MV-4-11 (cell line): Measurements from ENCODE around the gene CNTFR.
"Not testable (repeated sequence)": the region's sequence is repeated elsewhere in the genome, so short reads cannot be mapped to it uniquely, and the experiment has no call there.

Source experiments
- DNase-seq: peaks from one replicate; lab custom pipeline; 2025; lab: John Stamatoyannopoulos, UW

Gene CNTFR

GRCh38 chr9:34554211-34555001 lies 35.1 kb downstream of the CNTFR start:
- DNase-seq = no peak

GRCh38 chr9:34553511-34554021 lies 36.0 kb downstream of the CNTFR start:
- no peak for DNase-seq

DNA sequence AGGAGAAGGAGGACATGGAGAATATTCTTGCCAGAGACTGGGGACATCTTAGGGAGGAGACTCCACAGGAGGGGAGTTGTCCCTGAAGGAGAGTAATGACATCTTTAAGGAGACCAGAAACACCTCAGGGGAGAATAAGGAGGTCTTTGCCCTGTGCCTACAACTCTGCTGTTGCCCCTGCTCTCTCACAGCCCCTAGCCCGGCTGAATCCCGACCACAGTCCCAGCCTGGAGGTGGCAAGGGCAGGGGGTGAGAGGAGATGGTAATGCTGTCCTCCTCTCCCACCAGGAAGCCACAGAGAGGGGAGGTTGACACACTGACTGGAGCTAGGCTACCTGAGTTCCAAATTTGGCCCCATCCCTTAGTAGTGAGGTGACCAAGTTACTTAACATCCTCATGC lies 36.5 kb downstream of the CNTFR start:
- DNase-seq = no peak

GRCh38 chr9:34552606-34552981 lies 36.9 kb downstream of the CNTFR start:
- DNase-seq = no peak

DNA sequence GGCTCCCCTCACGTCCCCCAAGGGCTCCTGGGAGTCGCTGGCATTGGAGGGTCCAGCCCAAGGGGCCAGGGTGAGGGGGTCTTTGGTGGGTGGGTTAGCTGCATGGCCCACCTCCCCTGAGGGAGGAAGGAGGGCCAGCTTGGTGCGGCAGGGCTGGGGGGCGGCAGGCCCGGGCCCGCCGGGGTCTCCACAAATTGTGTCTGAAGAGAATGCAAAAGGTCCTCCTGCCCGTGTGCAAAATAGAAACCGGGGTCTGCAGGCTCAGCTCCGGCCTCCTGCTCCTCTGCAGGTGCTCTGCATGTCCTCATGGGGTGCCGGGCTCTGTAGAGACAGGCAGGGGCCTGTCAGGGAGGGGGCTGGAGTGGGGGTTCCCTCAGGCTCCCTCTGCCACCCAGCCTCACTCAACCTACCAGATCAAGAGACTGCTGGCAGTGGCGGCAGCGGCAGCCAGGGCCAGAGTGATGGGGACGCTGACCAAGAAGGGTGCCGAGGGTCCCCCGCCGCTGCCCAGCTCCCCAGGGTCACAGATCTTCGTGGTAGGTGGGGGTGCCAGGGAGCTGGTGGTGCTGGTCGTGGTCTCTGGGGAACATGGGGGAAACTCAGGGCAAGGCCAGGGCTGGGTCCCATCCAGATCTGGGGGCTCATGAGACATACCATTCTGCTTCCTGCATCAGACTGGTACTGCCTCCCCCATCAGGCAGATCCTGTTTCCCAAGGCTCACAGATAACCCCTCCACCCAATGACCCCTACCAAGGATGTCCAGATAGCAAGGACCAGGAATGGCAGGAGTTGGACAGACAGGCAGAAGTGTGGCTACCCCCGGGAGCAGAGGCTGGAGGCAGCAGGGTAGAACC lies 37.5 kb downstream of the CNTFR start:
- DNase-seq = no peak

GRCh38 chr9:34550681-34551270 lies 38.7 kb downstream of the CNTFR start:
- DNase-seq = no peak

GRCh38 chr9:34550016-34550680 lies 39.4 kb downstream of the CNTFR start:
- no peak for DNase-seq

GRCh38 chr9:34549407-34549732 lies 40.2 kb downstream of the CNTFR start:
- no peak for DNase-seq

GRCh38 chr9:34547960-34548611 lies 41.4 kb downstream of the CNTFR start:
- DNase-seq = no peak

DNA sequence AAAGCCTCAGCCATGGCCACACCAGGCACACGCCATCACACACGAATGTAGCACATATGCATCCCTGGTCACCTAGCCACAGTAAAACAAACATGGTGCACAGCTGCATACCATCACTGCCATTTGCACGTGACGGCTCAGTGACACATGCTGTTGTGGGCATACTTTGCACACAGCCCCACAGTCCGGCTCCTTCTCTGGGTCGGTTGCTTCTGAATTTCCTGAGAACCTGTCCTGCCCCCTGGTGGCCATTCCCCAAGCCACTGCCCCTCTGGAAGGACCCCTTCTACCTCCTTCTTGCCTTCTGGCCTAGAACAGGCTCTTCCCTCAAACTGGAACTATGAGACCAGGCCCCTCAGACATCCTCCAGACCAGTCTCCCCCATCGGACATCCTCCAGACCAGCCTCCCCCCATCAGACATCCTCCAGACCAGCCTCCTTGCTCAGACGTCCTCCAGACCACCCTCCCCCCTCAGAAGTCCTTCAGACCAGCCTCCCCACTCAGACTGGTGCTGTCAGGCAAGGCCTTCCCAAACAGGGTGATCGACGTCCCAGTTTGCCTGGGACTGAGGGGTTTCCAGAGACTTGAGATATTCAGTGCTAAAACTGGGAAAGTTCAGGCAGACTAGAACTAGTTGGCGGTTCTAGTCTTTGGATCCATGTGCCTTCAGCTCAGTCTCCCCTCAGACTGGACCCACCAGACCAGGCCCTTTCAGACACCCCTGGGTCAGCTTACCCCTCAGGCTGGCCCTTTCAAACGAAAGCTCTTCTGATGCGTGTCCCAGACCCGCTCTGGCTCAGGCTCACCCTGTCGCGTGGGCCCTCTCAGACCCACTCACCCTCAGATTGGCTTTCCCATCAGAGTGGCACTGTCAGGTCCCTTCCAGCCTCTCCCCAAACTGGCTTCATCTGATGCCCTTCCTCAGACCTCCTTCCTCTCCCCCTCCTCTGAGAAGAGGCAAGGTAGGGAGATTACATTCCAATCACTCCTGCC lies 42.4 kb downstream of the CNTFR start:
- peak; percentile 78 for DNase-seq

- no peak for DNase-seq
Measured at GRCh38 chr9:34546102-34546833, 43.3 kb downstream of the CNTFR start.

- no peak for DNase-seq
Measured at GRCh38 chr9:34545497-34545896, 44.0 kb downstream of the CNTFR start.

- DNase-seq = no peak
Measured at GRCh38 chr9:34544035-34544434, 45.5 kb downstream of the CNTFR start.

DNA sequence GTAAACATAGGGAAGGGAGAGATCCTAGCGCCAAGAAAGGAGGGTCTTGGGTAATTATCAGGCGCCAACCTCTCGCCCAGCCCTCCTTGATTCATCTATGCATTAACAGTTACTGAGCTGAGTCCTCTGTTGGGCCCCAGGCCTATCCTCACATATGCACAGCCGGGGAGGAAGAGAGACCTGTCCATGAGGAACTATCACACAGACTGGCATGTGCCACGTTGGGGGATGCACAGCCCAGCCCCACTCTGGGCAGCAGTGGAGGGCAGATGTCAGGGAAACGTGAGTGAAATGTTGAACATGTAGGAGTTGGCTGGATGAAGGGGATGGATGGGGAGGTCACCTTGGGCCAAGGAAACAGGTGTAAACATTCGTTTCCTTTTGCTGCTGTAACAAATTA lies 48.0 kb downstream of the CNTFR start:
- no peak for DNase-seq

DNA sequence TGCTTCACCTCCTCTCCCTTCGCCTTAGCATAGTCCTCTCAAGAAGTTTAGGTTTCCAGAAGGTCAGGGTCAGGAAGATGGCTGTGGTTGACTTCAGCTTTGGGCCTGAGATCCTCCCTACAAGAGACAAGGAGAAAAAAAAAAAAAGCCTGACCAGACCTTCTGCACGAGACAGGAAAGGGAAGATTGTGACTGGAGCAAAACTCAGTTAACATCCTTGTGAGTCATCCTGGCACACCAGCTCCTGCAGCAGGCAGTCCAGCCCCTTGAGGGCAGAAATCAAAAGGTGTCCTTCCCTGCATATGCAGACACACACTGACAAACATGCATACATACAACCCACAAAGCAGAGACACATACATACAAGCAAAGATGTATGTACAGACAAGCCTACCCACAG lies 48.7 kb downstream of the CNTFR start:
- DNase-seq = peak; percentile 48

GRCh38 chr9:34536685-34537084 lies 52.8 kb downstream of the CNTFR start:
- no peak for DNase-seq

GRCh38 chr9:34532041-34532440 lies 57.5 kb downstream of the CNTFR start:
- DNase-seq = not testable (repeated sequence)

DNA sequence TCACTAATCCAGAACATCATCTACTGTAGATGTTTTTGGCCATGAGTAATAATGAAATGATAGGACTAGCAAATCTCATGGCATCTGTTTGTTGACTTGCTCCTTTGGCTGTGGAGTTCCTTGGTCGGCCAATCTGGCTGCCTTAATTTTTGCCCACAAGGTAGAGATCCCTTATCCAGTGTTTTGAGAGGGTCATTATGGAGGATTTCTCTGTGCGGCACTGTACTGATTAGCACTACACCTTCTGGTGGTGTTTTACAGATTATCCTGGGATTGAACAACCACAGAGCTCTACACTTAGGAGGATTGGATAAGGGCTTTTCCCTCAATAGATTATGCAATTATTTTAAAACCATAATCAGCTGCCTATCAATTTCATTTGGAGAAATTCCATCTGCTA lies 63.5 kb downstream of the CNTFR start:
- no peak for DNase-seq

- no peak for DNase-seq
Measured at GRCh38 chr9:34524349-34524748, 65.2 kb downstream of the CNTFR start.
